ENCODE measurements around the gene PXMP2.

Gene PXMP2

DNA sequence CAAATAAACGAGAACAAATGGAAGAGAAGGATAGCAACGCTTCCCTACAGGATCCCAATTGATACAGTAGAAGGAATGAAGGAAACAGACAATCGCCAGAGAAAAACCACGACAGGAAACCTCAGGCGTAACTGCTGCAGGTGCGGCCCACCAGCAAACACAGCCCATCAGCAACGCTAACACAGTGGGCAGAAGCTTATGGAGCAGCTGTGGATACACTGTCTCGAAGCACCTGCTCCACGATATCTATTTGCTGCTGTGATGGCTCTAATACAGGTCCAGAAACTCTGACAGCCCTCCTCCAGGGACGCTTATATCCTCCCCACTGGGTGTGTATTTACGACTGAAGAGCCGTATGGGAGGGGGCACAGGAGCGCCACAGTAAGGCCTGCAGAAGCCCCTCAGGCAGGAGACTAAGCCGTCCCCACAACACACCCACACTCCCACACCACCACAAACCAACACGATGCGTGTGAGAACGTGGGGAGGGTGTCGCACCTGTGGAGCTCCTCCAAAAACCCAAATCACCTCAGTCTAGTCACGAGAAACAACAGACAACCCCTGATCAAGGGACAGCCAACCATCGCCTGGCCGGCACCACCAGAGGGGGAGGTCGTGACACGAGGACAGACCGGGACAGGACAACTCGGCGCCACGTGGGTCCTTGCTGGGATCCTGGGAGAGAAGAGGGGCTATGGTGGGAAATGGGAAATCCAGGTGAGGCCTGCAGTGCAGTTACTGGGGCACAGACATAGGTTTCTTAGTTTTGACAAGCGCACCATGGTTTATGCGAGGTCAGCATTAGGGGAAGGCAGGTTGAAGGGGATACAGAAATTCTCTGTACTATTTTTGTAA is 24.3 kb upstream of the PXMP2 start:
- TF ChIP-seq, protein P1, sequence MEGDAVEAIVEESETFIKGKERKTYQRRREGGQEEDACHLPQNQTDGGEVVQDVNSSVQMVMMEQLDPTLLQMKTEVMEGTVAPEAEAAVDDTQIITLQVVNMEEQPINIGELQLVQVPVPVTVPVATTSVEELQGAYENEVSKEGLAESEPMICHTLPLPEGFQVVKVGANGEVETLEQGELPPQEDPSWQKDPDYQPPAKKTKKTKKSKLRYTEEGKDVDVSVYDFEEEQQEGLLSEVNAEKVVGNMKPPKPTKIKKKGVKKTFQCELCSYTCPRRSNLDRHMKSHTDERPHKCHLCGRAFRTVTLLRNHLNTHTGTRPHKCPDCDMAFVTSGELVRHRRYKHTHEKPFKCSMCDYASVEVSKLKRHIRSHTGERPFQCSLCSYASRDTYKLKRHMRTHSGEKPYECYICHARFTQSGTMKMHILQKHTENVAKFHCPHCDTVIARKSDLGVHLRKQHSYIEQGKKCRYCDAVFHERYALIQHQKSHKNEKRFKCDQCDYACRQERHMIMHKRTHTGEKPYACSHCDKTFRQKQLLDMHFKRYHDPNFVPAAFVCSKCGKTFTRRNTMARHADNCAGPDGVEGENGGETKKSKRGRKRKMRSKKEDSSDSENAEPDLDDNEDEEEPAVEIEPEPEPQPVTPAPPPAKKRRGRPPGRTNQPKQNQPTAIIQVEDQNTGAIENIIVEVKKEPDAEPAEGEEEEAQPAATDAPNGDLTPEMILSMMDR (conservative IDR thresholded peaks at IDR 0.05): no peak
- no peak for TF ChIP-seq ZFX (IDR thresholded peaks at IDR 0.05)
- no peak overlapping the region for H3K27ac ChIP-seq

DNA sequence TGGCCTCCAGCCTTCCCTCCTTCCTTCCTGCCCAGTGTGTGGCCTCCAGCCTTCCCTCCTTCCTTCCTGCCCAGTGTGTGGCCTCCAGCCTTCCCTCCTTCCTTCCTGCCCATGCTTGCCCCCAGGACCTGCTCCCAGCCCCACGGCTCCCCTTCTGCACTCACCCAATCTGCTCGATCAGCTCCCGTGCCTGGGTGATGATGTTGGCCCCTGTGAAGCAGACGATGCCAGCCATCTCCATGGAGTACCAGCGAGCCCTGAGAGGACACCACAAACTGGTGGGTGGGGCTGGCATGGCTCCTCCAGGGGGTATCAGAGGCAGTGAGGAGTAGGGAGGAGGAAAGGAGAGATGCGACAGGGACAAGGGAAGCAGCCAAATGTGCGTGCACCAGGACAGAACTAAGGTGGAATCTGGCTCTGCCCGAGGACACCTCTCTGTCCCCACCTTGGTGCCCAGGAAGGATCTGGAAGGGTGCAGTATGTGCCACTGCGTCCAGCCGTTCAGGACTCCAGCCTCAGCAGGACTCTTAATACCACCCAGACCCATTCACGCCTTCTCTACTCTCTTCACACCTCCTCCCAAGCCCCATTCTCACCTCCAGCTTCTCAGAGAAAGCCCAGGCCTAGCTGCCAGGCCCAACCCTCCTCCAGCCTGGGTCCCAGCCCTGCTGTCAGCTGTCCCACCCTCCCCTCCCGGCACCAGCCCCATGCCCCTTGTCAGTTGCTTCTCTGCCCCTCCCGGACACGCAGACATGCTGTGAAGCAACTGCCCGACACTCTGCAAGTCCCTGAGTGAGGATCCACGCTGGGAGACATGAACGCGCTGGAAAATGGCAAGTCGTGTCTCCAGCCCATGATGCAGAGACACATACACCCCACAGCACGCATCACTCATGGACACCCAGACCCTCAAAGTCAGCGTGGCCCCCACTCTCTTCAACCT is 22.9 kb upstream of the PXMP2 start:
- TF ChIP-seq, protein P1 (conservative IDR thresholded peaks at IDR 0.05): no peak
- H3K27ac ChIP-seq: no peak overlapping the region

DNA sequence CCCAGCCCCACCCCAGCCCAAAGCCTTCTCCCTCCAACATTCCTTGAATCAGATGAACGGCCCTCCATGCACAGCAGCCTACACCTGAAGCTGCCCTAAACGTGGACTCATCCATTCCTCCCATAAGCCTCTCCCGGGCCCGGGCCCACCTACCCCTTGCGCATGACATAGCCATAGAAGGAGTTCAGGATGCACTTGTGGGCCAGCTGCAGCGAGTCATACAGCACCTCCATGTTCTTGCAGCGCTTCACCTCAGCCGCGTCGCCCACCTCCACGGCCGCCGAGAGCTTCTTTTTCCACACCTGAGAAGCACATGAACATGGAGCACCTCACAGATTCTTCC is 22.3 kb upstream of the PXMP2 start:
- no peak overlapping the region for H3K27ac ChIP-seq
- TF ChIP-seq, protein P1 (conservative IDR thresholded peaks at IDR 0.05): no peak
- no peak for TF ChIP-seq ZFX (IDR thresholded peaks at IDR 0.05)

DNA sequence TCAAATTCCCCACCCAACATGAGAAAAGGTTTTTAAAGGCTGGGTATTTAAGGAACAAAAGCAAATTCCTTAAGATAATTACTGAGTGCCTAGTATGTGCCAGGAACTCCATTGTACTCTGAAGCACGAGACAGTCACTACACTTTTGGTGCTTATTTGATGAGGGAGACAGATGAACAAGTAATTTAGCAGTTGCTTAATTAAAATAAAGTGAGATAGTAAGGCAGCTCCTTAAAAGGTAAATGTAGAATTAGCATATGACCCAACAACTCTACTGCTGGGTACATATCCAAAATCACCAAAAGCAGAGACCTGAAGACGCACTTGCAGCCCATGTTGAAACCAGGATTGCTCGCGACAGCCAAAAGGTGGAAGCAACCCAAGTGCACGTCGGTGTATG is 21.6 kb upstream of the PXMP2 start:
- H3K27ac ChIP-seq: no peak overlapping the region
- TF ChIP-seq ZFX (IDR thresholded peaks at IDR 0.05): no peak
- TF ChIP-seq, protein P1 (conservative IDR thresholded peaks at IDR 0.05): no peak

DNA sequence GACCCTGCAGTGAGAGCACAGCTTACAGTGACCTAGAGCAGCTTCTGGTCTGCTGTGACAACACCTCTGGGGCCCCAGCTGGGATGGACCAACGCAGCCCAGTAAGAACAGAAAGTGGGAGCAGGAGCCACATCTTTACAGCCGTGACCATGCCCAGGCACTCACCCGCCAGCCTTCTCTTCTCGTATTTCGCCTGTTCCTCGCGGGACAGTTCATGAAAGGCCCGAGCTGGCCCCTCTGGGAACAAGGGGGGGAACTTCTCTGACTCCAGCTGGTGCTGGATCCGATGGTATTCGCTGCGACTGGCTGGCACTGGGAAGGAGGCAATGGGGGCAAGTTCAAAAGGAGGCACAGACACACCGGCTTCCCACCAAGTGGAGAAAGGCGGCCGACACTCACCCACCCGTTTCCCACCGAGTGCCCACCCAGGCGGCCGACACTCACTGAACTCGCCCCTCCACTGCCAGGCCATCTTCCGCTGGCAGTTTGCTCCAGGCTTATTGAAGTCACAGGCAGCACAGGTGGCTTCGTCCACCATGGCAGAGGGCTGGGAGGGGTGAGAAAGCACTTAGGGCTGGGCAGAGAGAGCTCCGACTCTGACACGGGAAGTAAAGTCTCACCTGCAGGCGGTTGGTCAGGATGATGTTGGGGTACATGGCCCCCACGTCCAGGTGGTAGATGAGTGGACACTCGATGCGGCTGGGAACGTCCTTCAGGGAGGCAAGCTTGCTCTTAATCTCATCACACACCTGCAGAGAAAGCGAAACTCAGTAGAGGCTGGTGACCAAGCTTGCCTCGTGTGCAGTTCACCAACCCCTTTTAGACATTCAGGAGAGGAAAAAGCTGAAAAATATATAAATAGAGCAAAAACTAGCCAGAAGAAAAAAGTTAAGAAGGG is 18.9 kb upstream of the PXMP2 start:
- no peak overlapping the region for H3K27ac ChIP-seq
- TF ChIP-seq ZFX (IDR thresholded peaks at IDR 0.05): no peak
- TF ChIP-seq, protein P1 (conservative IDR thresholded peaks at IDR 0.05): no peak

DNA sequence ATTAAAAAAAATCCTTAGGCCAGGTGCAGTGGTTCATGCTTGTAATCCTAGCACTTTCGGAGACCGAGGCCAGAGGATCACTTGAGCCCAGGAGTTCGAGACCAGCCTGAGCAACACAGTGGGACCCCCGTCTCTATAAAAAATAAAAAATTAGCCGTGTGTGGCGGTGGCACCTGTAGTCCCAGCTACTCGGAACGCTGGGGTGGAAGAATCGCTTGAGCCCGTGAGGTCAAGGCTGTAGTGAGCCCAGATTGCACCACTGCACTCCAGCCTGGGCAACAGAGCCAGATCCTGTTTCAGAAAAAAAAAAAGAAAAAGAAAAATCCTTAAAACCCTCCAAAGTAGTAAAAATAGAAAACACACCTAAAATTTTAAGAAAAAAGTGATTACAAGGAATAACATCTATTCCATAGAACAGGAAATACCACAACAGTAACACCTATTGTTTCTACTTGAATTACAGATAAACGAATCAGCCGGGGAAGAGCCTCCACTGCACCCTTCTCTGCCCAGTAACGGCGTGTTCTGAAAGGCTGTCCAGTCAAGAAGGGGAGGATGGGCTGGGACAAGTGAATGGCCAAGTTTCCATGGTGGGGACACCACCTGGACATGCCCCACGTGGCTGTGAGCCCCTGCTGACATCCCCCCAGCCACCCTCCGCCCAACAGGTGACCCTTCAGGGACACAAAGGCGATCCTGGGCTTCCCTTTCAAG is 18.1 kb upstream of the PXMP2 start:
- TF ChIP-seq ZFX (IDR thresholded peaks at IDR 0.05): no peak
- TF ChIP-seq, protein P1 (conservative IDR thresholded peaks at IDR 0.05): no peak
- H3K27ac ChIP-seq: no peak overlapping the region
